NB4 (cell line): ENCODE measurements around the gene CORIN.

Experiments used
- CTCF ChIP-seq: IDR thresholded peaks from one replicate; pipeline ENCODE4 v1.5.1; 2012; ENCODE audit warnings: low read depth, low read length
- POLR2A ChIP-seq: IDR thresholded peaks from 2 replicates; pipeline ENCODE4 v1.6.1; 2011; ENCODE audit warnings: mild to moderate bottlenecking; ENCODE audit not compliant: insufficient read length; ENCODE audit errors: extremely low read depth

DNA sequence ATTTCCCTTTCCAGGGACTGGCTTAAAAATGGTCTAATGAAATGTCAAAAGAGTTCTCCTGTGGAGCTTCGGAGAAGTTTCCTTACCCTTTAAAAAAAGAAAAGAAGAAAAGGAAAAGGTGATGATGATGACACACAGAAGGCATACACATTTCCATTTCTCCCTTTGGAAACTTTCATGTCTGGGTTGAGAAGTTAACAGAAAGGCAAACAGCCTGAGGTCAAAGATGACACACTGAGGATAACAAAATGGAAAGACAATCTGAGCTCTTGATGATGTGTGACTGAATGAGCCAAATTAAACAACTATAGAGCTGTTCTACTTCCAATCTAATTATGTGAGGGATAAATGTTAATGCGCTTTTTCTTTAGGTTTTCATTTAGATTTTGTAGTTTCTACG is 44.4 kb upstream of the CORIN start:
- TF ChIP-seq CTCF (no peak), POLR2A (no peak)
